ENCODE measurements around the gene RPTN.
"Not testable (repeated sequence)": the region's sequence is repeated elsewhere in the genome, so short reads cannot be mapped to it uniquely, and the experiment has no call there.

The RPTN gene

GRCh38 chr1:152165286-152166077 lies 6.5 kb upstream of the RPTN start:
- FAIRE-seq (no peak), DNase-seq (ENCODE audit: low spot score) (no peak)

GRCh38 chr1:152164517-152165136 lies 5.6 kb upstream of the RPTN start:
- FAIRE-seq, result no peak

GRCh38 chr1:152162792-152163463 lies 3.9 kb upstream of the RPTN start:
- DNase-seq (ENCODE audit: low spot score), result peak; percentile 95

More at GRCh38 chr1:152164517-152165136, 5.6 kb upstream of the RPTN start:
- no peak for DNase-seq (ENCODE audit: low spot score)

GRCh38 chr1:152160576-152160975 lies 1.5 kb upstream of the RPTN start:
- DNase-seq (ENCODE audit: low spot score) (no peak), FAIRE-seq (no peak)

More at GRCh38 chr1:152162792-152163463, 3.9 kb upstream of the RPTN start:
- FAIRE-seq, result peak; percentile 97

GRCh38 chr1:152153996-152154395 lies 5.0 kb downstream of the RPTN start:
- no peak for FAIRE-seq
- DNase-seq (ENCODE audit: low spot score), result no peak

GRCh38 chr1:152151646-152152045 lies 7.4 kb downstream of the RPTN start:
- FAIRE-seq (no peak), DNase-seq (ENCODE audit: low spot score) (no peak)

- FAIRE-seq (no peak), DNase-seq (ENCODE audit: low spot score) (no peak)
Observed at GRCh38 chr1:152148981-152149380, 10.0 kb downstream of the RPTN start.

- FAIRE-seq, result no peak
- no peak for DNase-seq (ENCODE audit: low spot score)
Observed at GRCh38 chr1:152148051-152148450, 11.0 kb downstream of the RPTN start.

- DNase-seq (ENCODE audit: low spot score) (no peak), FAIRE-seq (no peak)
Observed at GRCh38 chr1:152145769-152146168, 13.3 kb downstream of the RPTN start.

- DNase-seq (ENCODE audit: low spot score); FAIRE-seq: not testable (repeated sequence)
Observed at GRCh38 chr1:152144674-152145183, 14.3 kb downstream of the RPTN start.

- DNase-seq (ENCODE audit: low spot score) (no peak), FAIRE-seq (no peak)
Observed at GRCh38 chr1:152143150-152143887, 15.7 kb downstream of the RPTN start.

GRCh38 chr1:152141971-152142584 lies 16.9 kb downstream of the RPTN start:
- peak; percentile 64 for FAIRE-seq
- DNase-seq (ENCODE audit: low spot score), result peak; percentile 56

- FAIRE-seq (no peak), DNase-seq (ENCODE audit: low spot score) (no peak)
Observed at GRCh38 chr1:152137215-152137614, 21.8 kb downstream of the RPTN start.

- FAIRE-seq (no peak), DNase-seq (ENCODE audit: low spot score) (no peak)
Observed at GRCh38 chr1:152130186-152130585, 28.8 kb downstream of the RPTN start.

GRCh38 chr1:152127673-152128072 lies 31.4 kb downstream of the RPTN start:
- FAIRE-seq (no peak), DNase-seq (ENCODE audit: low spot score) (no peak)

GRCh38 chr1:152125834-152126443 lies 33.1 kb downstream of the RPTN start:
- no peak for DNase-seq (ENCODE audit: low spot score)
- no peak for FAIRE-seq

- FAIRE-seq (no peak), DNase-seq (ENCODE audit: low spot score) (no peak)
Observed at GRCh38 chr1:152118915-152119314, 40.1 kb downstream of the RPTN start.

- no peak for DNase-seq (ENCODE audit: low spot score)
- FAIRE-seq, result no peak
Observed at GRCh38 chr1:152115344-152115743, 43.7 kb downstream of the RPTN start, which contains the start of gene TCHH. TCHH (minus strand) TSS chr1:152115444; CDS start chr1:152114080, 1,364 bp downstream.

- DNase-seq (ENCODE audit: low spot score) (no peak), FAIRE-seq (no peak)
Observed at GRCh38 chr1:152112885-152113432, 46.1 kb downstream of the RPTN start.

Data from RCC 7860 (cell line).